Fibroblast of pulmonary artery (primary cell): ENCODE data around the gene NCBP2.

Experiments used
- DNase-seq: peaks from one replicate; pipeline ENCODE4 v3.0.0-alpha.2; 2010; ENCODE audit warnings: low read depth
- H3K4me3 ChIP-seq: replicated peaks from 2 replicates; pipeline ENCODE4 v1.5.1; 2011; ENCODE audit warnings: low read depth, mild to moderate bottlenecking, control low read depth, low read length, moderate library complexity
- TF ChIP-seq, protein P1 (sequence below): IDR thresholded peaks from 2 replicates; pipeline ENCODE4 v1.5.1; 2011; ENCODE audit warnings: mild to moderate bottlenecking, control low read depth, low read length, inconsistent platforms; ENCODE audit errors: missing control alignments

The NCBP2 gene

GRCh38 chr3:196942226-196942914 is at the start of gene NCBP2:
NCBP2 (minus strand) TSS chr3:196942528; CDS start chr3:196942503, 25 bp downstream.
- peak within 1 kb of the TSS; percentile 97 for H3K4me3 ChIP-seq
- TF ChIP-seq, protein P1, sequence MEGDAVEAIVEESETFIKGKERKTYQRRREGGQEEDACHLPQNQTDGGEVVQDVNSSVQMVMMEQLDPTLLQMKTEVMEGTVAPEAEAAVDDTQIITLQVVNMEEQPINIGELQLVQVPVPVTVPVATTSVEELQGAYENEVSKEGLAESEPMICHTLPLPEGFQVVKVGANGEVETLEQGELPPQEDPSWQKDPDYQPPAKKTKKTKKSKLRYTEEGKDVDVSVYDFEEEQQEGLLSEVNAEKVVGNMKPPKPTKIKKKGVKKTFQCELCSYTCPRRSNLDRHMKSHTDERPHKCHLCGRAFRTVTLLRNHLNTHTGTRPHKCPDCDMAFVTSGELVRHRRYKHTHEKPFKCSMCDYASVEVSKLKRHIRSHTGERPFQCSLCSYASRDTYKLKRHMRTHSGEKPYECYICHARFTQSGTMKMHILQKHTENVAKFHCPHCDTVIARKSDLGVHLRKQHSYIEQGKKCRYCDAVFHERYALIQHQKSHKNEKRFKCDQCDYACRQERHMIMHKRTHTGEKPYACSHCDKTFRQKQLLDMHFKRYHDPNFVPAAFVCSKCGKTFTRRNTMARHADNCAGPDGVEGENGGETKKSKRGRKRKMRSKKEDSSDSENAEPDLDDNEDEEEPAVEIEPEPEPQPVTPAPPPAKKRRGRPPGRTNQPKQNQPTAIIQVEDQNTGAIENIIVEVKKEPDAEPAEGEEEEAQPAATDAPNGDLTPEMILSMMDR: peak; percentile 53
- peak; percentile 99 for DNase-seq

GRCh38 chr3:196991581-196992460 is 49.5 kb upstream of the NCBP2 start:
- TF ChIP-seq, protein P1: no peak
- DNase-seq: no peak
- no peak overlapping the region for H3K4me3 ChIP-seq

DNA sequence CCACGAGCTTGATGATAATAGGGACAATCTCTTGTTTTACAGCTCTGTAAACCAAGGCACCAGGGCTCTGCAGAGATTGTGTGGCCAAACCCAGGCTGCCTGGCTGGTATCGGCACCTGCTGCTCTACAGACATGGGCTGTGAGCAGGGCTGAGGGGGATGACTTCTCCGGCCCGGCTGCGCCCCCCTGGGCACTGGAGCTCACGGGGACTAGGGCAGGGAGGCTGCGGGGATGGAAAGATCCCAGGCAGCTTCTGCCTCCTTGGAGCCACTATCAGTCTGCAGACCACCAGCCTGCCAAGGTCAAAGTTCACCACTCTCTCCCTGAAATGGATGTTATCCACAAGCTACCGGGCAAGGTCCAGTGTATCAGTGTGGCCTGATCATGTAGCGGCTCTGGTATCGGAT is 48.3 kb upstream of the NCBP2 start:
- TF ChIP-seq, protein P1: no peak
- H3K4me3 ChIP-seq: no peak overlapping the region
- no peak for DNase-seq

- DNase-seq: no peak
- H3K4me3 ChIP-seq: no peak overlapping the region
- TF ChIP-seq, protein P1: no peak
Measured at GRCh38 chr3:196989721-196990262, 47.5 kb upstream of the NCBP2 start.

- no peak overlapping the region for H3K4me3 ChIP-seq
- TF ChIP-seq, protein P1: peak; percentile 21
- no peak for DNase-seq
Measured at GRCh38 chr3:196988241-196989029, 46.1 kb upstream of the NCBP2 start.

GRCh38 chr3:196987022-196987421 is 44.7 kb upstream of the NCBP2 start:
- TF ChIP-seq, protein P1: no peak
- no peak for DNase-seq
- no peak overlapping the region for H3K4me3 ChIP-seq
